Measurements from ENCODE around the gene SPACA7. TPM values are rescaled to one million over a fixed set of nuclear protein-coding genes. Genes with fewer than 3 reads are reported as not detected.

Gene SPACA7
- polyA plus RNA-seq, 1 donor from 2014 or later = not detected

DNA sequence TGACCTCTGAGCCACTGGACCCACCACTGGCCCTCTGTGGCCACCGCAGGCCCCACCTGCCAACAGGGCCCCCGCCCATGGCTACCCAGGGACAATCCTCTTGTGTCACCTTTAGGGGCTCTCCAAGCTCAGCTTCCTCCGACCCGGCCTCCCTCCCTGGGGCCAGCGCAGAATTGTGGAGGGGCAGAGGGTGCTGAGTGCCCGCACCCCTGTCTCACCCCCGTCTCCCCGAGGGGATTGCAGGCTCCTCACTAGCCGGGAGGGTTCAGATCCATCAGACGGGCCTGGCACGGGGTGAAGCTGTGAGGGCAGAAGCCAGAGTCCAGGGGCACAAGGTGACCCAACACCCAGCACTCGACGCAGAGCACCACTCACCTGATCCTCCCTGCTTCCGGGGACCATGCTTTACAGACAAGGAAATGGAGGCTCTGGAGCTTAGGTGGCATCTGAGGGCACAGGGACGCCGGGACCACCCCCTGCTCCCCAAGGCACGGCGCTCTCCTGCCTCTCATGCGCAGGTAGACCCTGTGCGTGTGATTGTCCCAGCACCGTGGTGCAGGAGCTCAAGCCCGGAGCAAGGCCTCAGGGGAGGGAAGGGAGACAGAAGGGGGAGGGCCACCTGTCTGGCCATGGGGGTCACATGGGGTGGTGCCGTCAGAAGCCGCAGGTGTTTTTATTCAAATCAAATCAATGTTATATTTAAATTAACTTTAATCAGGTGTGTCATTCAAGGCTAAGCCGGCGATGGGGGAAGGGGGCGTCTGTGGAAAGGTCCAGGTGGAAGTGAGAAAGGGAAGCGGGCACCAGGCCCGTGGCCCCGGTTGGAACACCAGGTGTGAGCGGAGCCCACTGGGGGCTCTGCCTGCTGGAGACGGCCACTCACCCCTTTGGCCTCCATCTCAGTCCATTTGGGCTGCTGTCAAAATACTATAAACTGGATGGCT is 21.6 kb upstream of the SPACA7 start (continued):
- TF ChIP-seq, protein P1, sequence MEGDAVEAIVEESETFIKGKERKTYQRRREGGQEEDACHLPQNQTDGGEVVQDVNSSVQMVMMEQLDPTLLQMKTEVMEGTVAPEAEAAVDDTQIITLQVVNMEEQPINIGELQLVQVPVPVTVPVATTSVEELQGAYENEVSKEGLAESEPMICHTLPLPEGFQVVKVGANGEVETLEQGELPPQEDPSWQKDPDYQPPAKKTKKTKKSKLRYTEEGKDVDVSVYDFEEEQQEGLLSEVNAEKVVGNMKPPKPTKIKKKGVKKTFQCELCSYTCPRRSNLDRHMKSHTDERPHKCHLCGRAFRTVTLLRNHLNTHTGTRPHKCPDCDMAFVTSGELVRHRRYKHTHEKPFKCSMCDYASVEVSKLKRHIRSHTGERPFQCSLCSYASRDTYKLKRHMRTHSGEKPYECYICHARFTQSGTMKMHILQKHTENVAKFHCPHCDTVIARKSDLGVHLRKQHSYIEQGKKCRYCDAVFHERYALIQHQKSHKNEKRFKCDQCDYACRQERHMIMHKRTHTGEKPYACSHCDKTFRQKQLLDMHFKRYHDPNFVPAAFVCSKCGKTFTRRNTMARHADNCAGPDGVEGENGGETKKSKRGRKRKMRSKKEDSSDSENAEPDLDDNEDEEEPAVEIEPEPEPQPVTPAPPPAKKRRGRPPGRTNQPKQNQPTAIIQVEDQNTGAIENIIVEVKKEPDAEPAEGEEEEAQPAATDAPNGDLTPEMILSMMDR (IDR thresholded peaks at IDR 0.05; ENCODE audit: poor library complexity, severe bottlenecking) = no peak

DNA sequence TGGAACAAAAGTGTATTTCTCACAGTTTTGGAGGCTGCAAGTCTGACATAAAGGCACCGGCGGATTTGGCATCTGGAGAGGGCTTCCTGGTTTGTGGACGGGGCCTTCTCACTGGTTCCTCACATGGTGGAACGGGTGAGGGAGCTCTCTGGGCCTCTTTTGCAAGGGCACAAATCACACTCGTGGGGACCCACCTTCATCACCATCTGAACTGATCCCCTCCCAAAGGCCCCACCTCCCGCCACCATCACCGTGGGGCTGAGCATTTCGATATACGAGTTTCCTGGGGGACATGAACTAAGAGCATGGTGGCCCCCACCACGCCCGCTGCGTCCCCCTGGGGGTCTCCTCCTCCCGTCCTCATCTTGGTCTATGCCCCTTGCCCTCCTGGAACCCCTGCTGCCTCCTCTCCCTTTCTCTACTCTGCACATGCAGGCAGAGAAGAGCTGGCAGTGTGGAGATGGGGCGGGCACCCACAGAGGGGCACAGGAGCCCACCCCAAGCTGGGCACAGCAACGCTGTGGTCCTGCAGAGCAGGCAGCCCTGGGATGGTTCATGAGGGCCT is 20.8 kb upstream of the SPACA7 start:
- Histone ChIP-seq H3K27me3 (ENCODE audit: insufficient read depth, low read depth, low read length) (no peaks in the 10 kb centered on the region), H2AFZ (ENCODE audit: low read depth, low read length) (no peak overlapping the region), H3K36me3 (ENCODE audit: insufficient read depth, low read length) (no peaks in the 10 kb centered on the region), H3F3A (ENCODE audit: insufficient read depth, low read length, poor library complexity, severe bottlenecking) (no peaks in the 10 kb centered on the region), H3K9ac (ENCODE audit: low read length) (no peak overlapping the region), H3K9me3 (ENCODE audit: low read length) (no peaks in the 10 kb centered on the region), H3K27ac (ENCODE audit: low read length) (no peak overlapping the region), H3K4me2 (ENCODE audit: low read length) (no peak overlapping the region), H3K9me2 (ENCODE audit: insufficient read depth, low read length) (no peaks in the 10 kb centered on the region), H4K20me1 (ENCODE audit: insufficient read depth) (no peaks in the 10 kb centered on the region), H3K4me3 (ENCODE audit: low read length) (no peak overlapping the region), H3K79me2 (replicated peaks; ENCODE audit: insufficient read depth, low read length) (no peaks in the 10 kb centered on the region)
- TF ChIP-seq, protein P1 (IDR thresholded peaks at IDR 0.05; ENCODE audit: poor library complexity, severe bottlenecking) = no peak
- TF ChIP-seq RAD21 (conservative IDR thresholded peaks at IDR 0.05) (no peak), EZH2 (IDR thresholded peaks at IDR 0.05; ENCODE audit: borderline replicate concordance, insufficient read depth, low read length, poor library complexity, severe bottlenecking) (no peak), TAF1 (IDR thresholded peaks at IDR 0.05; ENCODE audit: low read depth) (no peak), EP300 (conservative IDR thresholded peaks at IDR 0.05; ENCODE audit: poor library complexity, severe bottlenecking) (no peak), MXI1 (conservative IDR thresholded peaks at IDR 0.05; ENCODE audit: poor library complexity, severe bottlenecking) (no peak), POLR2AphosphoS5 (IDR thresholded peaks at IDR 0.05) (no peak), SMC3 (conservative IDR thresholded peaks at IDR 0.05; ENCODE audit: poor library complexity) (no peak)
- TF ChIP-seq, protein P2, sequence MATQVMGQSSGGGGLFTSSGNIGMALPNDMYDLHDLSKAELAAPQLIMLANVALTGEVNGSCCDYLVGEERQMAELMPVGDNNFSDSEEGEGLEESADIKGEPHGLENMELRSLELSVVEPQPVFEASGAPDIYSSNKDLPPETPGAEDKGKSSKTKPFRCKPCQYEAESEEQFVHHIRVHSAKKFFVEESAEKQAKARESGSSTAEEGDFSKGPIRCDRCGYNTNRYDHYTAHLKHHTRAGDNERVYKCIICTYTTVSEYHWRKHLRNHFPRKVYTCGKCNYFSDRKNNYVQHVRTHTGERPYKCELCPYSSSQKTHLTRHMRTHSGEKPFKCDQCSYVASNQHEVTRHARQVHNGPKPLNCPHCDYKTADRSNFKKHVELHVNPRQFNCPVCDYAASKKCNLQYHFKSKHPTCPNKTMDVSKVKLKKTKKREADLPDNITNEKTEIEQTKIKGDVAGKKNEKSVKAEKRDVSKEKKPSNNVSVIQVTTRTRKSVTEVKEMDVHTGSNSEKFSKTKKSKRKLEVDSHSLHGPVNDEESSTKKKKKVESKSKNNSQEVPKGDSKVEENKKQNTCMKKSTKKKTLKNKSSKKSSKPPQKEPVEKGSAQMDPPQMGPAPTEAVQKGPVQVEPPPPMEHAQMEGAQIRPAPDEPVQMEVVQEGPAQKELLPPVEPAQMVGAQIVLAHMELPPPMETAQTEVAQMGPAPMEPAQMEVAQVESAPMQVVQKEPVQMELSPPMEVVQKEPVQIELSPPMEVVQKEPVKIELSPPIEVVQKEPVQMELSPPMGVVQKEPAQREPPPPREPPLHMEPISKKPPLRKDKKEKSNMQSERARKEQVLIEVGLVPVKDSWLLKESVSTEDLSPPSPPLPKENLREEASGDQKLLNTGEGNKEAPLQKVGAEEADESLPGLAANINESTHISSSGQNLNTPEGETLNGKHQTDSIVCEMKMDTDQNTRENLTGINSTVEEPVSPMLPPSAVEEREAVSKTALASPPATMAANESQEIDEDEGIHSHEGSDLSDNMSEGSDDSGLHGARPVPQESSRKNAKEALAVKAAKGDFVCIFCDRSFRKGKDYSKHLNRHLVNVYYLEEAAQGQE (IDR thresholded peaks at IDR 0.05; ENCODE audit: borderline replicate concordance) = no peak
